OCI-LY7 (cell line): ENCODE data around the gene SPTB. TPM values are rescaled to one million over a fixed set of nuclear protein-coding genes. Genes with fewer than 3 reads are reported as not detected.

Source experiments
- BruUV-seq: library from RNA; stranded (reverse); fragments of 400-500 nt; replicated peaks from 2 replicates; lab custom pipeline; 2021; lab: Mats Ljungman, UMichigan
- CTCF ChIA-PET: fragments of 300-600 bp; sonication (Branson Sonifier 250); formaldehyde crosslinking; loops from one replicate; lab custom pipeline; 2022; ENCODE audit warnings: antibody characterized with exemption; ENCODE audit not compliant: unreplicated experiment; lab: Charles Lee
- POLR2A ChIA-PET: fragments of 300-600 bp; sonication (Branson Sonifier 250); formaldehyde crosslinking; loops from one replicate; lab custom pipeline; 2022; ENCODE audit warnings: antibody characterized with exemption; lab: Charles Lee
- DNase-seq: peaks from one replicate; pipeline ENCODE4 v3.0.0-alpha.2; 2015; ENCODE audit warnings: low spot score
- H2AFZ ChIP-seq: fragments of 200-600 bp; sonication (generic), shearing (Covaris generic); 2 replicates; pipeline ENCODE4 v1.6.1; 2014; ENCODE audit warnings: mild to moderate bottlenecking, antibody characterized with exemption, low read length, moderate library complexity
- H3K27ac ChIP-seq: fragments of 200-600 bp; sonication (generic); 2 replicates; pipeline ENCODE4 v1.5.1; 2014; ENCODE audit warnings: mixed run types, low read depth, mild to moderate bottlenecking, moderate library complexity, low read length, inconsistent platforms; ENCODE audit not compliant: poor library complexity, severe bottlenecking
- H3K36me3 ChIP-seq: fragments of 200-600 bp; sonication (generic); 2 replicates; pipeline ENCODE4 v1.6.1; 2014; ENCODE audit warnings: mild to moderate bottlenecking, antibody characterized with exemption, low read length, moderate library complexity, mixed read lengths; ENCODE audit not compliant: insufficient read depth
- H3K4me1 ChIP-seq: fragments of 200-600 bp; sonication (generic); 2 replicates; pipeline ENCODE4 v1.5.1; 2014; ENCODE audit warnings: mild to moderate bottlenecking, low read length; ENCODE audit not compliant: insufficient read depth, poor library complexity, severe bottlenecking
- H3K4me2 ChIP-seq: fragments of 200-600 bp; sonication (generic); 2 replicates; pipeline ENCODE4 v1.6.1; 2014; ENCODE audit warnings: mild to moderate bottlenecking, low read length
- H3K4me3 ChIP-seq: fragments of 200-600 bp; sonication (generic); 2 replicates; pipeline ENCODE4 v1.5.1; 2014; ENCODE audit warnings: mild to moderate bottlenecking, low read depth, low read length; ENCODE audit not compliant: poor library complexity, severe bottlenecking
- H3K79me2 ChIP-seq: fragments of 200-600 bp; sonication (generic); 2 replicates; pipeline ENCODE4 v1.6.1; 2016; ENCODE audit warnings: low read depth, mild to moderate bottlenecking, low read length, moderate library complexity, mixed read lengths; ENCODE audit not compliant: insufficient read depth
- H3K9me2 ChIP-seq: fragments of 200-600 bp; sonication (generic); 2 replicates; pipeline ENCODE4 v1.6.1; 2016; ENCODE audit warnings: mild to moderate bottlenecking, low read length, mixed read lengths; ENCODE audit not compliant: insufficient read depth
- H3K9me3 ChIP-seq: fragments of 200-600 bp; sonication (generic); 2 replicates; pipeline ENCODE4 v1.6.1; 2014; ENCODE audit warnings: mild to moderate bottlenecking, mixed run types, low read length, mixed read lengths
- H4K20me1 ChIP-seq: fragments of 200-600 bp; sonication (generic); 2 replicates; pipeline ENCODE4 v1.6.1; 2014; ENCODE audit warnings: mild to moderate bottlenecking, antibody characterized with exemption, low read length, moderate library complexity, mixed read lengths; ENCODE audit not compliant: insufficient read depth
- EZH2phosphoT487 ChIP-seq: fragments of 200-600 bp; sonication (generic); IDR thresholded peaks from 2 replicates; pipeline ENCODE4 v1.6.1; 2018; ENCODE audit warnings: low read depth, borderline replicate concordance, mild to moderate bottlenecking, mixed run types, antibody characterized with exemption, low read length, moderate library complexity, mixed read lengths
- intact Hi-C: fragments of 100-400 bp; cut with micrococcal nuclease; formaldehyde crosslinking; loops from one replicate; pipeline ENCODE4 v1.10.0; 2022; ENCODE audit not compliant: unreplicated experiment
- total RNA-seq, 2 experiments: library from RNA; depleted of rRNA in 1 of 2; stranded (reverse); fragments of >200 nt in 1 of 2; shearing (Covaris generic) in 1 of 2; gene quantifications; 2 replicates each; pipeline ENCODE4 v1.2.3, GENCODE V29; 2014 to 2022
- TF ChIP-seq, protein P1 (sequence below): fragments of 200-600 bp; sonication (generic); conservative IDR thresholded peaks from 2 replicates; pipeline ENCODE4 v1.5.1; 2014; ENCODE audit warnings: mild to moderate bottlenecking, antibody characterized with exemption, low read length, moderate library complexity, mixed read lengths

Gene SPTB
- total RNA-seq, 2 experiments from 2014 or later = not detected

DNA sequence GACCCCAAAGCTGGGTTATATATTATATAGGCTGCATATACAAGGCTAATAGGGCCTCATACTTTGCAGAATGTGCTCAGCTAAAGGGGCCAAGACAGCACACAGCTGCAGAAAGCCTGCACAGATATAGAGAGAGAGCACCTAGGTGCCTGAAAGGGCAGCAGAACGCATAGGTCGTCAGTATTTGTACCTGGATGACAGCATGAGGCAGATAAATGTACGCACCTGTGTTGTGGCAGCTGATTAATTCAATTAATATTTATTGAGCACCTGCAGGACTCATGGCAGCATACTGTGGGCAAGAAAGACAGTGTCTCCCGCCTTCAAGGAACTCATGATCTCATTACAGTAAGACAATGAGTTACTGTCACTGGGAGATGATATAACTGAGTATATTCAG lies 33.4 kb downstream of the SPTB start:
- H3K79me2 ChIP-seq = no peaks in the 10 kb centered on the region

DNA sequence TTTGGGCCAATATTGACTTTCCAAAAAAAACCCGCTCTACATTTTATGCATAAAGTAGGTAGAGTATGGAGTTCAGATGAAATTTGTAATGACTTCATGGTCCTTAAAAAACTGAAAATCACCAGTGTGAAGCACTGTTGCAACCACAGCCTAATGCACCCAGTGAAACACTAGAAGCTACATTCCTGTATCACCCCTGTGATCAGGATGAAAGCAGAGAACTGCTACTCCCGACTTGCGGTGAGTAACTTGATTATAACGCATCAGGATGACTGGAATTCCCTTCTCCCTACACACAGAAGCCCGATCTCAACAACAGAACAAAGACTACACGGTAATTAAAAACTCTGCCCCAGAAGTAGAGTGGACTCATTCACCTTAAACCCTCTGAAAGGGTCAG lies 33.8 kb downstream of the SPTB start:
- DNase-seq = no peak
- Histone ChIP-seq H3K79me2 (no peaks in the 10 kb centered on the region), H3K4me2 (no peak overlapping the region), H4K20me1 (no peaks in the 10 kb centered on the region), H2AFZ (no peak overlapping the region), H3K9me2 (no peaks in the 10 kb centered on the region), H3K4me1 (no peaks in the 10 kb centered on the region), H3K36me3 (no peaks in the 10 kb centered on the region), H3K9me3 (no peaks in the 10 kb centered on the region), H3K4me3 (no peak overlapping the region), H3K27ac (no peak overlapping the region)
- no TSS peak for BruUV-seq
- TF ChIP-seq, protein P1, sequence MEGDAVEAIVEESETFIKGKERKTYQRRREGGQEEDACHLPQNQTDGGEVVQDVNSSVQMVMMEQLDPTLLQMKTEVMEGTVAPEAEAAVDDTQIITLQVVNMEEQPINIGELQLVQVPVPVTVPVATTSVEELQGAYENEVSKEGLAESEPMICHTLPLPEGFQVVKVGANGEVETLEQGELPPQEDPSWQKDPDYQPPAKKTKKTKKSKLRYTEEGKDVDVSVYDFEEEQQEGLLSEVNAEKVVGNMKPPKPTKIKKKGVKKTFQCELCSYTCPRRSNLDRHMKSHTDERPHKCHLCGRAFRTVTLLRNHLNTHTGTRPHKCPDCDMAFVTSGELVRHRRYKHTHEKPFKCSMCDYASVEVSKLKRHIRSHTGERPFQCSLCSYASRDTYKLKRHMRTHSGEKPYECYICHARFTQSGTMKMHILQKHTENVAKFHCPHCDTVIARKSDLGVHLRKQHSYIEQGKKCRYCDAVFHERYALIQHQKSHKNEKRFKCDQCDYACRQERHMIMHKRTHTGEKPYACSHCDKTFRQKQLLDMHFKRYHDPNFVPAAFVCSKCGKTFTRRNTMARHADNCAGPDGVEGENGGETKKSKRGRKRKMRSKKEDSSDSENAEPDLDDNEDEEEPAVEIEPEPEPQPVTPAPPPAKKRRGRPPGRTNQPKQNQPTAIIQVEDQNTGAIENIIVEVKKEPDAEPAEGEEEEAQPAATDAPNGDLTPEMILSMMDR = no peak
- no peak for TF ChIP-seq EZH2phosphoT487
- ChIA-PET CTCF (no interaction called here), POLR2A (no interaction called here)
- intact Hi-C loops = no loop called here

More for the DNA sequence above, 33.4 kb downstream of the SPTB start:
- Histone ChIP-seq H2AFZ (no peak overlapping the region), H4K20me1 (no peaks in the 10 kb centered on the region), H3K4me2 (no peak overlapping the region), H3K9me2 (no peaks in the 10 kb centered on the region), H3K27ac (no peak overlapping the region), H3K36me3 (no peaks in the 10 kb centered on the region), H3K4me3 (no peak overlapping the region), H3K4me1 (no peaks in the 10 kb centered on the region), H3K9me3 (no peaks in the 10 kb centered on the region)
- ChIA-PET POLR2A (no interaction called here), CTCF (no interaction called here)
- no TSS peak for BruUV-seq
- TF ChIP-seq, protein P1 = no peak
- TF ChIP-seq EZH2phosphoT487 = no peak
- DNase-seq = no peak
- intact Hi-C loops = no loop called here

DNA sequence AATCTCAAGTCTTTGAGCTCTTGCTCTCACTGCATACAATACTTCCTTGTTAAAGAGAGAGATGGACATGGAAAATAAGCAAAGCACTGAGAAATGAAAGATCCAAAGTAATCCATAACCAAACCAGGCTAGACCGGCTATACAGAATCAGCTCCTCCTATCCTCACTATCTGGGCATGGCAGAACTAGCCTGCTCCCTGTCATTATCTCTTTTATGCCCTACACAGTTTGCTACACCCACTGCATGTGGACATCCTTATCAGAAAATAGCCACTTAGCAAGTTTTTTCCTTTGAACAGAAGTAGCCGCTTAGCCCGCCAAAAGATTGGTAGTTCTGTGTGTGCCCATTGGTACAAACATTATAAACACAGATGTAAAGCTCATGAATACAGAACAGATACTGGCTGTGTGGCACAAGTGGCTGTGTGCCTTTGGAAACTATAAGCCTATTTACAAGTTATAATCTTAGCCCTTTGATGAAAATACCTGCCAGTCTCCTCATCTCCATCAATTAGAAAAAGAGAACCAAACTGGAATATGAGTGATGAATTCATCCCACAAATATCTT lies 34.7 kb downstream of the SPTB start:
- no peak overlapping the region for H3K4me2 ChIP-seq
- CTCF ChIA-PET = no interaction called here
- H4K20me1 ChIP-seq = no peaks in the 10 kb centered on the region
- POLR2A ChIA-PET = interaction anchor here (0.7 to 1.3 kb wide), 2 partner anchors 17 to 112 kb away, joined by 3 read pairs; no protein-coding TSS in a partner anchor
- H3K27ac ChIP-seq = no peak overlapping the region
- no peak overlapping the region for H3K4me3 ChIP-seq
- H3K36me3 ChIP-seq = no peaks in the 10 kb centered on the region
- intact Hi-C loops = no loop called here
- no peaks in the 10 kb centered on the region for H3K79me2 ChIP-seq
- no peak overlapping the region for H2AFZ ChIP-seq
- H3K9me2 ChIP-seq = no peaks in the 10 kb centered on the region
- DNase-seq = no peak
- BruUV-seq = no TSS peak
- no peaks in the 10 kb centered on the region for H3K9me3 ChIP-seq
- TF ChIP-seq, protein P1 = no peak
- TF ChIP-seq EZH2phosphoT487 = no peak
- H3K4me1 ChIP-seq = no peaks in the 10 kb centered on the region
